ENCODE results near the gene INPP4B.
"Not testable (repeated sequence)": the region's sequence is repeated elsewhere in the genome, so short reads cannot be mapped to it uniquely, and the experiment has no call there.

INPP4B gene

DNA sequence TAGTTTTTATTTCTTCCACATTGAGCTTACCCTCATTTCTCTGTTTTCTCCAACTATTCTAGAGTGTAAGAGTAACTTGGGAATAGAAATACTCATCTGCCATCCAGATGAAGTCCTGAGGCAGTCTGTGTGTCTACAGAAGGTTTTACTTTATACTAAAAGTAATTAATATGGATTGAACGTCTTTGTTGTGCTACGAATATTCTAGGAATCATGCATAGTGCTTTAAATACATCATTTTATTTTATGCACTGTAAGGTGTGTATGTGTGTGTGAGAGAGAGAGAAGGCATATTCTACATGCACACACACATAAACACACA, 305.7 kb downstream of the INPP4B start:
- DNase-seq (ENCODE audit: low read depth), result no peak

DNA sequence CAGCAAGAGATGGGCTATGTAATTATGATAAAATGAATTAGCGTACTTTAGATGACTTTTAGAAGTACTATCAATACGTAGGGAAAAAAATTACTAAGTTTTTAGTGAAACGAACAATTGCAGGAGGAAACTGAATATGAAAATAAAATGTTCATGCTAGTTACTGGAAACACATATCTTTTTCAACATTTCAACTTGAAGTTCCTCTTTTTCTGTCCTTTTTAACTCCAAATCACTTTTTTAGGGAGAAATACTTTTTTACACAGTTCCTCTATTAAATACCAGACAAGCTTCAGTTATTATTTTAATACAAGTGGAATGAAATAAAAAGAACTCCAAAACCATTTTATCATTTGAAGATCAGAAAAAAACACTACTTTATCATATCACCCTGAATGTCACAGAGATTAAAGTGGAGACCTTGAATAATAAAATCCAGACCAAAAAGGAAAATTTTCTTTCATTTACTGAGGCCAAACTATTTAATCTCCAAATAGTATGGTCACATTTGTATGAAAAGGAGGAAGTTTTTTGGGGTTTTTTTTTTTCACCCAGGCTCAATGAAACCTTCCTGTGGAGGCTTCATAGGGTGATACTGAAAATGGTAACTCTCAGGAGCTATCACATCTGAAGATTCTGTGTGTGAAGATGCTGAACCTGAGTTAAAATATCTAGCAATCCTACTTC, 306.2 kb downstream of the INPP4B start:
- no peak for DNase-seq (ENCODE audit: low read depth)

DNA sequence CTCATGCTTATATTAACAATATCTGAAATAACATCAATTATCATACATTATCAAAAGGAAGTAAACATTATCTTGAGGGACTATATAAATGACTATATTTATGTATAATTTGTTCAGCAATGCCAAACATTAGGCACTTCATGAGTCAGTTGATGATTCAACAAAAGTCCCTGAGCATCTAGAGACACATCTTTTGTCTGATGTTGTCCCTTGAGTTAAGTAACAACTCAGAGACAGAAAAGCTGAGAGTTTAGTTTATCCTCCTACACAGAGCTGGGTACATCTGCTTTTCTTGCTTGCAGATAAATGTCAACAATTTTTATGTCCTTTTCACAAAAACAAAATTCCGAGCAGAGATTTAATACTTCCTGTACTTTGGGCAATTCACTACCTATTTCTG, 311.1 kb downstream of the INPP4B start:
- no peak for DNase-seq (ENCODE audit: low read depth)

DNA sequence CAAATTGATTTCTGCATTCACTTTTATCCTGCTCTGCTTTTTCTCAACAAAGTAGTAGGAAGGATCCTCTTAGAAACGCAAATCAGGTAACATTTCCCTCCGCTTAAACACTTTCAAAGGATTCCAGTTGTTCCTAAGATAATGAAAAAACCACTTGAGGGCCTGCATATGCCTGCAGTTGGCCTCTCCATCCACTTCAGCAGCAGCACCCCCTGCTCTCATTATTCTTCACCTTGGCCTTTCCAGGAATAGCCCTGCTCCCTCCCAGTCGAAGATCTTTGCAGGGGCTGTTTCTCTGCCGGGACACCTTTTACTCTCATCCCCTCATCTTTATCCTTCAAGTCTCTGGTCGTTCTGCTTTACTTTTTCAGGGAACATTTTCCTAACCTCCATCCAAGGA, 314.0 kb downstream of the INPP4B start:
- DNase-seq (ENCODE audit: low read depth), result no peak

DNA sequence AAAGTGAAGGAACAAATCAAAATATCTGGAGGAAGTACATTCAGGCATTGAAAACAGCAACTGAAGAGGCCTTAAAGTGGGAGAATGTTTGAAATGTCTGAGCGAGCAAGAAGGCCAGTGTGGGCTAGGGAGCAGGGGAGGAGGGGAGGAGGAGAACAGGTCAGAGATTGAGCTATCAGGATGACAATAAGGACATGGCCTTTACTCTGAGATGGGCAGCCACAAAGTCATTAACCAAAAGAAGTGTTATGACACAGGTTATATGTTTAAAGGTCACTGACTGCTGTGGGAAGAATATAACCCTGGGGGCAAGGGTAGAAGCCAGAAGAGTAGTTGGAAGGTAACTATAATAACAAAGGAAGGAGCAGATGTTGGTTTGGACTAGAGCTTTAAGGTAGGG, 315.4 kb downstream of the INPP4B start:
- DNase-seq (ENCODE audit: low read depth), result no peak

DNA sequence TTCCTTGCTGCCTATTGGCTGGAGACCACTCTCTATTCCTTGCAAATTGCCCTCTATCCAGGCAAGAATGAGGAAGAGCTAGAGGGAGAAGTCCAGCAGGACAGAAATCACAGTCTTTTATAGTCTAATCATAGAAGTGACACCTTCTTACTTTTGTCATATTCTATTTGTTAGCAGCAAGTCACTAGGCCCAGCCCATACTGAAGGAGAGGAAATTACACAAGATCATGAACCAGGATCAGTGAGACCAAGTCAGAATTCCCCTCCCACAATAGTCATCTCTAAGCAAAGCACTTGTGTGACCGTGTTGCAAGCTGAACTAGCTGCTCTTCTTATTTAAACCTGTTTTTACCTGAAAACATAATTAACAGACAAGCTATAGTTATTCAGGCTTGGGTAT, 317.7 kb downstream of the INPP4B start:
- DNase-seq (ENCODE audit: low read depth), result no peak

DNA sequence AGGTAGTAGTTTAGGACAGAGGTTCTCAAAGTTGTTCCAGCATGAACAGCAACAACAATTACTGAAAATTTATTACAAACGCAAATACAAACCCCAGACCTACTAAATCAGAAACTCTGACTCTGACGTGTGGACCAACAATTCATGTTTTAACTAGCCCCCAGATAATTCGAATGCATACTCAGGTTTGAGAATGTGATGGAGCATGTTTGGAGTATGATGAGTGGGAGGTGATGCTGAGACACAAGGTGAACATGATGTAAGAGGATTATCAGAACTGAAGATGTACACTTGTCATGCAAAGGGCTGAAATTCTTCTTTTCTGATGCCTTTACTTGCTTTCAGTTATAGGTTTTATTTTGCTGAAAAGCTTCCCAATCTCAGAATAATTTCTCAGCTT, 323.0 kb downstream of the INPP4B start:
- no peak for DNase-seq (ENCODE audit: low read depth)

DNA sequence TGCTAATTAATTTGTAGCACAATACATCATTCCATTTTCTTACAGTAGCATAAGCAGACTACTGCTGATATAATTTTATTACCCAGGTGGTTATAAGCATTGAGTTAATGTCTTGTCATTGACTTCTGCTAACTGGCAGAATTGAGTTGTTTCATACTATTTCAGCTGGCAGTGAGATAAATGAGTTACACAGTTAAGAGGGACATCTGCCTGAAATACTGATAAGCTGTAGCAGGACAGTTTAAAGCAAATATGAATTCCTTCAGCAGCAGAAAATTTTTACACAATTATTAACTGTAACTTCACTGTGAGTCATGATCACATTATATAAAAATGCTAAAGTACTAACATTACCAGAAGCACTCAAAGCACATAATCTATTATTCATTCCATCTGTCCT, 326.8 kb downstream of the INPP4B start:
- no peak for DNase-seq (ENCODE audit: low read depth)

DNA sequence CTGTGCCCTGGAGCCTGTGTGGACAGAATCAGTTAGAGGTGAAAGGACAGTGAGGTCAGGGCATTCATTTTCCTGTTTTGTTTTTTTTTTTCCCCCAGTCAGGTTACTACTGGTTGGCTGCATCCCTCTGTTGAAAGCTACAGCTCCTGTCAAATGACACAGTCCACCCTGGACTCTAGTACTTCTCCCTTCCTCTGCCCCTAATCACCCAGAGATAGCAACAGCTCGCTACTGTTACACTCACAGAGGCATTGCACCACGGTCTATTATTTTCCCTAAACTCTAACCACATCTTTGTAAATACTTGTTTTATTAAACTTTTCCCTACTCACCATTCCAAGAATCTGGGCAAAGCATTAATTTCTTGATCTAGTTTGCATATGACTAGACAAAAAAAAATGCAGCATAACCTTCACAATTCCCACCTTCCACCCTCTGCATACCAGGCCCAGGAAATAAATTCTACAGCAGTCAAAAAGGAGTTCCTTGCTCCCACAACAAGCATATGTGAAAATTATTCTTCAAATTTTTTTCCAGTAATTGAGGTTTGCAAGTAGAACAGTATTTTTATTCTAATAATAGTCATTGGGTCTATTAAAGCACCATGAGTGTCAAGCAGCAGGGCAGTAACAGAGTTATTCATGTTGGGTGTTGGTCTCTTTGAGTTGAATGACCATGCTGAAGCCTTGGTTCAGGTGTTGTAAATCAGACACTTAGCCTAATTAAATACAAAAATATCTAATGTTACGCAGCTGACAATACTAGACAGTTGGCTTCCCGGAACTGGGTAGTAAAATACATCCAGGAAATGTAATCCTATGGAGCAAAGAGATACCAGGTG, 329.2 kb downstream of the INPP4B start:
- DNase-seq (ENCODE audit: low read depth), result no peak

DNA sequence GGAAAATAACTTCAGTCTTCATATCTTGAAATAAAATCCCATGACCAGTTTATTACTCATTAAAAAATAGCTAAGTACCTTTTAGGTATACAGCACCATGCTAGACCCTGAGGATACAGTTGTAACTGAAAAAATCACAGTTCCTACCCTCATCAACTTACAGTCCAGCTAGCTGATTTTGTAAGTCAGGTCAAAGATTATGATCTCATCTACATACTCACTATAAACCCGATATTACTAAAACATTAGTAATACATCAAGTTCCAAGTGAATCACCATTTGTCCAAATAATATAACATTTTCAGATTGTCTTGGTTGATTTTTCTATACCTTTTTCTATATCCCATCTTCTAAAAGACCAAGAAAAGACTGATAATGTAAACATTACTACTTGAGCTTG, 333.9 kb downstream of the INPP4B start:
- no peak for DNase-seq (ENCODE audit: low read depth)

DNA sequence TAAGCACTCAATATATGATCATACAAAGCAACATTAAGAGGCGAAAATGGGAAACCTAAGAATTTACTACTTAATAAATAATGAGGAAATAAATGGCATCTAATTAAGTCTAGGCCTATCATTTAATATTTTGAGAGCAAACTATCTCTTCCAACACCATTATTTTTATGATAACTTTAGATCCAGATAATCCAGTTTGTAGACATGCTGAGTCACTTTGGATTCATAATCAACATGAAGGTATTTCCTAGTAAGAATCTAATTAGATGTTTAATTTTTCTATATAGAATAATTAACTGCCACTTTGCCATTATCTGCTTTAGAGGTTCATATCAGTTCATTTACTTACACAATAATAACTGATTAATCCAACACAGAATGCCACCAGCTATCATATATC, 336.2 kb downstream of the INPP4B start:
- no peak for DNase-seq (ENCODE audit: low read depth)

DNA sequence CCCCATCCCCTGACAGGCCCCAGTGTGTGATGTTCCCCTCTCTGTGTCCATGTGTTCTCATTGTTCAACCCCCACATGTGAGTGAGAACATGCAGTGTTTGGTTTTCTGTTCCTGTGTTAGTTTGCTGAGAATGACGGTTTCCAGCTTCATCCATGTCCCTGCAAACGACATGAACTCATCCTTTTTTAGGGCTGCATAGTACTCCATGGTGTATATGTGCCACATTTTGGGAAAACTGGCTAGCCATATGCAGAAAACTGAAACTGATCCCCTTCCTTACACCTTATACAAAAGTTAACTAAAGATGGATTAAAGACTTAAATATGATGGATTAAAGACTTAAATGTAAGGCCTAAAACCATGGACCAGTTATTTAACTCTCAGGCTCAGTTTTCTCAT, 336.7 kb downstream of the INPP4B start:
- DNase-seq (ENCODE audit: low read depth), result not testable (repeated sequence)

DNA sequence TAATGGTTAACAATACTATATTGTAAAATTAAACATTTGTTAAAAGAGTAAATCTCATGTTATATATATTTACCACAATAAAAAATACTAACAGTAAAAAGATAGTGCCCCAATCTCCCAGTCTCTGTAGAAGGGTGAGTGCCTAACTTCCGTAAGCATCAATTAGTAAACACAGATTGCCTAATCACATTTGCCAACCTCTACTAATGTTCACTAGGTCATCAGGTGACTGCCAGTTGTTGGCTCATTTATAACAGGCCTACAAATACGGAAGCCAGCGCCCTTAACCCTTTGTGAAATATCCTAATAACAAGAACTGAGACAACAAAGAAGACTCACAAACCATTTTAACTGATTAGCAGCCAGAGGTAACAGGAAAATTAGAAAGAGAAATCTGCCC, 345.1 kb downstream of the INPP4B start:
- no peak for DNase-seq (ENCODE audit: low read depth)

DNA sequence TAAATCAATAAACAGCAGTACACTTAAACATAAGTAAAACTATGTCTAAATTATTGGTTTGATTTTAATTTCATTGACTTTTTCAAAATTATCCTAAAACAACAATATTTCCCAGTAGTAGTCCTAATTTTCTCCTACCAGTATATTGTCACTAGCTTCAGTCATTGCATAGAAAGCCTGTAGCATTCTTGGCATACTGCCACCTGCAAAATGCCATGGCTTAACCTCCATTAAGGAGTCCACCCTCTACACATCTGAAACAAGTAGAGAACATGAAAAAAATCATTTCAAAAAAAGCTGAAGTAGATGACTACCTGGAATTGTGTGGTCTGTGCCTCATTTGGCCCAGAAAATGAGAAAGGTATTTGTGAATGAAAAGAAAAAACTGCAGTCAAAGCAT, 348.5 kb downstream of the INPP4B start:
- no peak for DNase-seq (ENCODE audit: low read depth)

DNA sequence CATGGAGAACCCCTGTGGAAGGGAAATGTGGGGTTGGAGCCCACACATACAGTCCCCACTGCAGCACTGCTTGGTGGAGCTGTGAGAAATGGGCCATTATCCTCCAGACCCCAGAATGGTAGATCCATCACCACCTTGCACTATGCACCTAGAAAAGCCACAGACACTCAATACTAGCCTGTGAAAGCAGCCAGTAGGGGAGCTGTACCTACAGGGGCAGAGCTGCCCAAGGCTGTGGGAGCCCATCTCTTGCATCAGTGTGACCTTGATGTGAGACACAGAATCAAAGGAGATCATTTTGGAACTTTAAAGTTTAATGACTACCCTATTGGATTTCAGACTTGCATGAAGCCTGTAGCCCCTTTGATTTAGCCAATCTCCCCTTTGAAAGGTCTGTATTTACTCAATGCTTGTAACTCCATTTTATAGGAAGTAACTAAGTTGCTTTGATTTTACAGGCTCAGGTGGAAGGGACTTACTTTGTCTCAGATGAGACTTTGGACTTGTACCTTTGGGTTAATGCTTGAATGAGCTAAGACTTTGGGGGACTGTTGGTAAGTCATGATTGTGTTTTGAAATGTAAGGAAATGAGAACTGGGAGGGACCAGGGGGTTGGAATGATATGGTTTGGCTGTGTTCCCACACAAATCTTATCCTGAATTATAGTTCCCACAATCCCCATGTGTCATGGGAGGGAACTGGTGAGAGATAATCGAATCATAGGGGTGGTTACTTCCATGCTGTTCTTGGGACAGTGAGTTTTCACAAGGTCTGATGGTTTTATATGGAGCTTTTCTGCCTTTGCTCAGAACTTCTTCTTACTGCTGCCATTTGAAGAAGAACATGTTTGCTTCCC, 352.6 kb downstream of the INPP4B start:
- DNase-seq (ENCODE audit: low read depth), result no peak

DNA sequence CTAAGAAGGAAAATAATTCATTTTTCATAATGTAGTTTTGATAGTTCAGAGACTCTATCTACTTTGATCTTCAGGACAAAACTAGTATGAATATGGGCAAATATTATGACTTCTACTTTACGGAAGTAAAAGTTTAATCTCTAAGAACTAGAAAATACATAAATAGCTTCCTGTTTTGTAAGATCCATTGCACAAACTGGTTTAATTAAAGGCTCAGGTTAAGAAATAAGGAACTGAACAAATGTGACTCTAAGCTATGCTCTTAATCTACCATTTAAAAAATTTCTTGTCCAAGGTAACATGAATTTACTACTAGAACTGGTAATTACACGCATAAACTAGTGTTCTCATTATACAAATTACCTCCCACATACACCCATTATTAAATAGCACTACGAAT, 360.6 kb downstream of the INPP4B start:
- no peak for DNase-seq (ENCODE audit: low read depth)

DNA sequence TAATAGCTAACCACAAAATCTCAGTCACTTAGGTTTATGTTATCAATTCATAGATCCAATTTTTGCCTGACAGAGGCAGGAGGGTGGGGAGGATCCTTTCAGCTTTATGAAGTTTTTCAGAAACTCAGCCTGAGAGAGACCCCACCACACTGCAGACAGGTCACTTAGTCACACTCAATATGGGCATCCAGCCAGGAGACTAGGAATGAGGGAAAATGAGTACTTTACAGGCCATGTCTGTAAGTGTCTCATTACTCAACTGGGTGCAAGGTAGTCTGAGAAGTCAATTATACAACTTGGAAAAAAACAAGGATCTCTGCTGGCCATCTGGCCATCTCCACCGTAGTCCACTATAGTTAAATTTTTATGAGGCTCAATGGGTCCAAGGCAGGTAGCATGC, 365.9 kb downstream of the INPP4B start:
- no peak for DNase-seq (ENCODE audit: low read depth)

DNA sequence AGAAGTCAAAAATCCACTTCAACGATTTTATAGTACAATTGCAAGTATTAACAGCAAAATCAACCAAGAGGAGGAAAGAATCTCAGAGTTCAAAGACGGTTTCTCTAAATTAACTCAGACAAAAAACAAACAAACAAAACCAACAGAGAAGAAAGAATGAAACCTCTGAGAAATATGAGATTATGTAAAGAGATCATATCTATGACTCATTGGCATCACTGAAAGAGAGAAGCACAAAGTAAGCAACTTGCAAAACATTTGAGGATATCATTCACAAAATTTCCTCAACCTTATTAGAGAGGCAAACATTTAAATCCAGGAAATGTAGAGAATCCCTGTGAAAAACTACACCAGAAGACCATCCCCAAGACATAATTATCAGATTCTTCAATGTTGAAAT, 370.4 kb downstream of the INPP4B start:
- DNase-seq (ENCODE audit: low read depth), result no peak

DNA sequence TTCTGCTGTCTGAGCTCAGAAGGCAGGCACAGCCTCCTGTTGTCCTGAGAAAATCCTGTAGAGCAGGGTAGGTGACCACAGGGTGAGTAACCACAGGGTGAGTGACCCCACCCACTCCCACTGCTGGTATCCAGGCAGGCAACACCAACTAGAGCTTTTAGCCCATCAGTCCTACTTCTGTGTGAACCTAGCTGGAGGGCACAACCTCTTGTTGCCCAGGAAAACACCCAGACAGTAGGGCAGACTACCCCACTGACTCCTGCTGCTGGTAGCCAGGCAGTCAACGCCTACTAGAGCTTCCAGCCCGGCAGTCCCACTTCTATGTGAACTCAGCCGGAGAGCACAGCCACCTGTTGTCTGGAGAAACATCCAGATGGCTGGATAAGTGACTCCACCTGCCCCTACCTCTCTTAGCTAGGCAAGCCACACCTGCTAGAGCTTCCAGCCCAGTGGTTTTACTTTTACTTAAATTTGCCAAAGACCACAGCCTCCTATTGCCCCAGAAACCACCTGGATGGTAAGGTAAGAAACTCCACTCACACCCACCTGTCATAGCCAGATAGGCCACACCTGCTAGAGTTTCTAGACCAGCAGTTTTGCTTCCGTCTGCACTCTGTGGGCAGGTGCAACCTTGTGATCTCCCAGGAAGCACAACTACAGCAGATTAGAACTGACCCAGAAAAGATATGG, 371.6 kb downstream of the INPP4B start:
- DNase-seq (ENCODE audit: low read depth), result no peak

DNA sequence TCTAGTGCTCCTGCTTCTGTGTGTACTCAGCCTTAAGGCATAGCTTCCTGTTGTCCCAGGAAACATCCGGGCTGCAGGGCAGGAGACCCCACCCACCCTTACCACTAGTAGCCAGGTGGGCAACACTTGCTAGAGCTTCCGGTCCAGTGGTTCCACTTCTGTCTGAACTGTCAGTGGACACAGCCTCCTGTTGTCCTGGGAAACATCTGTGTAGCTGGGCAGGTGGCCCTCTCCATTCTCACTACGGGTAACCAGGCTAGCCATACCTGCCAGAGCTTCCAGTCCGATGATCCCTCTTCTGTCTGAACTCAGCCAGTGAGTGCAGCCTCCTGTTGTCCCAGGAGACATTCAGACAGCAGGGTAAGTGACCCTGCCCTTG, 372.2 kb downstream of the INPP4B start:
- DNase-seq (ENCODE audit: low read depth), result no peak

DNA sequence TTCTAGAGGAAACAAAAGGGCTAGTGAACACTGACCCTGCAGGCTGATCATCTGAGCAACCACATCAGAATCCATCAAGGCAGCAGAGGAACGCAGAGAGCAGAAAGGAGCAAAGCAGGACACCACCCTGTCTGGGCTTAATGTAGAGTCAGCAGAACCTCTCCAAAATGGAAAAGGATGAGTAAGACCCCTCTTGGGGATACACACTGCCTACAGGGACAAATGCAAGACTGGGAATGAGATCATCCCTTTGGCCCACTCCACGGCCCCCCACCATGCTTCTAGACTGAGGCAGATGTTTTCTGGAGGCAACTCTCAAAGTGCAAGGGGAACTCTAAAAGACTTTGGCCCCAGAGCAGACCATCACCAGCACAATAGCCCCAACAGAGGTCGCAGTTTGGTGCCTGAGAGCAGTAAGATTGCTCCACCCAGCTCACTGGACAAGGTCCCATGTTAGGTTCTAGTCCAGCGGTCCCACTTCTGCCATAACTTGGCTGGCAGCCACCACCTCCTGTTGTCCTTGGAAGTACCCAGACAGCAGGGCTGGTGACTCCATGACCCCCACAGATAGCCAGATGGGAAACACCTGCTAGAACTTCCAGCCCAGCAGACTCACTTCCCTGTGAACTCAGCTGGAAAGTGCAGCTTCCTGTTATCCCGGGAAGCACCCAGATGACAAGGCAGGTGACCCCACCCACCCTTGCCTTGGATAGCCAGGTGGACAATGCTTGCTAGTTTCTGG, 372.7 kb downstream of the INPP4B start:
- DNase-seq (ENCODE audit: low read depth), result no peak

DNA sequence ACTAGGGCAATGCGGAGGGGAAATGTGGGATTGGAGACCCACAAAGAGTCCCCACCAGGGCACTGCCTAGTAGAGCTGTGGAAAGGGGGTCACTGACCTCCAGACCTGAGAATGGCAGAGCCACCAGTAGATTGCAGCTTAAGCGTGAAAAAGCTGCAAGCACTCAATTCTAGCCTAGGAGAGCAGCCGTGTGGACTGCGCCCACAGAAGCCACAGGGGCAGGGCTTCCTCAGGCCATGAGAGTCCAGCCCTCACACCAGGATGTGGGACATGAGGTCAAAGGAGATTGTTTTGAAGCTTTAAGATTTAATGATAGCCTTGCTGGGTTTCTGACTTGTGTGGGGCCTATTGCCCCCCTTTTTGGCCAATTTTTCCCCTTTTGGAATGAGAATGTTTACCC, 379.0 kb downstream of the INPP4B start:
- no peak for DNase-seq (ENCODE audit: low read depth)
